HS-27A (cell line): ENCODE data around the gene KIFC1.
"Not testable (repeated sequence)": the region's sequence is repeated elsewhere in the genome, so short reads cannot be mapped to it uniquely, and the experiment has no call there.

ENCODE experiments used
- DNase-seq: peaks from one replicate; pipeline ENCODE4 v3.0.0-alpha.2; 2012; ENCODE audit warnings: low read depth, missing footprints

The KIFC1 gene

DNA sequence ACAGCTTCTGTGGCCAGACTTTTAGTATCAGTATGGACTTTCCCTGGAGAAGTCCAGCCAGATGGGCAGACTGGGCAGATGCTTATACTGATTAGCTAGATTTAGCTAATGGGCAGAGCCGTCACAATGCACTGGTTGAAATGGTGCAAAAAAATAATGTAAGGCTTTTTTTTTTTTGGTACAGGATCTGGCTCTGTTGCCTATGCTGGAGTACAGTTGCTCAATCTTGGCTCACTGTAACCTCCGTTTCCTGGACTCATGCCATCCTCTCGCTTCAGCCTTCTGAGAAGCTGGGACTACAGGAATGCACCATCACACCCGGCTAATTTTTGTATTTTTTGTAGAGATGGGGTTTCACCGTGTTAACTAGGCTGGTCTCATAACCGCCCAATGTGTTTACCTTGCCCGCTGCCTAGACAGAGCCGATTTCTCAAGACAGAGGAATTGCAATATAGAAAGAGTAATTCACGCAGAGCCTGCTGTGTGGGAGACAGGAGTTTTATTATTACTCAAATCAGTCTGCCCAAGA is 16.4 kb upstream of the KIFC1 start:
- peak; percentile 30 for DNase-seq

GRCh38 chr6:33377171-33377570 is 14.5 kb upstream of the KIFC1 start:
- no peak for DNase-seq

- not testable (repeated sequence) for DNase-seq
Observed at GRCh38 chr6:33379184-33379583, 12.4 kb upstream of the KIFC1 start.

DNA sequence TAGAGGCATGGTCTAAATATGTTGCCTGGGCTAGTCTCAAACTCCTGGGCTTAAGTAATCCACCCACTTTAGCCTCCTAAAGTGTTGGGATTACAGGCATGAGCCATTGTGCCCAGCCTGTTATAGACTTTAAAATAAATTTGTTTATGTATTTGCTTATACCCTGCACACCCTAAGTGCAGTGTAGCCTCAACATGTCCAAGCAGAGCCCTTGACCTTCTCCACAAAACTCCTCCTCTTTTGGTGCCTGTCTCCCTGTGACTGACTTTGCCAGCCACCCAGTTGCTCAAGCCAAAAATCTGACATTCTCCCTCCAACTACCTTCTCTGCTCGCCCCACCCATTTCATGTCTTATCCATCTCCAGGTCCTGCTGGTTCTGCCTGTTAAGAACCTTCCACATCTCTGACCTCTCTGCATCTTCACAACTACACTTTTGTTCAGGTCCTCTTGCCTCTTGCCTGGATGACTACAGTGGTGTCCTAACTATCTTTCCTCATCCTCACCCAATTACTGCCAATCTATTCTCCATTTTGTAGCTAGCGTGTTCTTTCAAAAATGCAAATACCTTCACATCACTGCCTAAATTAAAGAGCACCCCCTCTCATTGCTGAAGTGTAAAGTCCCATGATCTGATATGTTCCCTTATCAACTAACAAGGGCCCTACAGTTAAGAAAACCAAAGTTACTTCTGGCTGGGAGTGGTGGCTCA is 11.2 kb upstream of the KIFC1 start:
- DNase-seq: no peak

DNA sequence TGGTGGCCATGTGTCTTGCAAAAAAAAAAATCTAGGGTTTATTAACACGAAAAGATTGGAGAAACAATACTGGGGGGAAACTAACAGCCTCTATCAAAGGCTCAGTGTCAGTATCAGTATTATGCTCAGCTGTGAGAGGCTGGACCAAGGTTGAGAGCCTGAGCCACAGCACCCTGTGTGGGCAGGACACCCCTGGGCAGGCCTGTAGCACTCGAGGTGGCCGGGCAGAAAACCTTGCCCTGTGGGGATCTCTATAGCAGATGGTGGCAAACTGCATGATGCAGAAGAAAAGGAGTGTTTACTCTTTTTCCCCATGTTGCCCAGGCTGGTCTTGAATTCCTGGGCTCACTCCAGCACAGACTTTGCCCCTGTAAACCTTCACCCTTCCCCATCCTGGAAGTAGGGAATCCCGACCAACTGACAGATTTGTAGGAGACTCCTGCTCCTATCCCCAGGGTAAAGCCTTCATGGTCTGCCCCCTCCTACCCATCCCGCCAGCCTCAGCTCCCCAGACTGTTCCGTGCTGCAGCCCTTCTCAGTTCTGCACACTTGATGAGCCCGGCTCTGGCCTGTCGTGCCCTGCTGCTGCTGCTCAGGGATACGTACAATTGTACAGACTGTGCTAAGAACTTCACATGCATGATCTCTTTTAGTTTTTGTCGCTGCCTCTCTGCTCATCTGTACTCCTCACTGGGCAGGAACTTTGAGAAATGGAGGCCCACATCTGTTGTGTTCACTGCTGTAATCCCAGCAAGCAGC is 8.0 kb upstream of the KIFC1 start:
- no peak for DNase-seq

- no peak for DNase-seq
Observed at GRCh38 chr6:33384581-33385020, 7.0 kb upstream of the KIFC1 start.

DNA sequence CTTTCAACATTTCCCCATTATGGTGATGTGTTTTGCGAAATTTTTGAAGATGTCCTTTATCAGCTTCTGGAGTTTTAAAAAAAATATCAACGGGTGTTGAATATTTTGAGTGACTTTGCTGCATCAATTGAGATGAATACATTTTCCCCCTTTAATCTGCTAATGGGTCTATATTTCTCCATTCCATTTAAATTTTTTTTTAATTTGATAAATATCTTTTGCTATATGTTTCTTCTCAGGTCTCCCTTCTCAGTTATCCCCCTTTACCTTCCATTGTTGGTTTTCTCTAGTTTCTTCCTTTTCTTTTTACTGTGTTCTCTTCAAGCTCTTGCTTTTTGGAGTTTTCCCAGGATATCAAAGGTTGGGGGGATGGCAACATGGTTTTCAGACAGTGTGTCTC is 1.4 kb upstream of the KIFC1 start:
- DNase-seq: no peak

GRCh38 chr6:33390767-33391277 is 801 bp upstream of the KIFC1 start:
- no peak for DNase-seq

DNA sequence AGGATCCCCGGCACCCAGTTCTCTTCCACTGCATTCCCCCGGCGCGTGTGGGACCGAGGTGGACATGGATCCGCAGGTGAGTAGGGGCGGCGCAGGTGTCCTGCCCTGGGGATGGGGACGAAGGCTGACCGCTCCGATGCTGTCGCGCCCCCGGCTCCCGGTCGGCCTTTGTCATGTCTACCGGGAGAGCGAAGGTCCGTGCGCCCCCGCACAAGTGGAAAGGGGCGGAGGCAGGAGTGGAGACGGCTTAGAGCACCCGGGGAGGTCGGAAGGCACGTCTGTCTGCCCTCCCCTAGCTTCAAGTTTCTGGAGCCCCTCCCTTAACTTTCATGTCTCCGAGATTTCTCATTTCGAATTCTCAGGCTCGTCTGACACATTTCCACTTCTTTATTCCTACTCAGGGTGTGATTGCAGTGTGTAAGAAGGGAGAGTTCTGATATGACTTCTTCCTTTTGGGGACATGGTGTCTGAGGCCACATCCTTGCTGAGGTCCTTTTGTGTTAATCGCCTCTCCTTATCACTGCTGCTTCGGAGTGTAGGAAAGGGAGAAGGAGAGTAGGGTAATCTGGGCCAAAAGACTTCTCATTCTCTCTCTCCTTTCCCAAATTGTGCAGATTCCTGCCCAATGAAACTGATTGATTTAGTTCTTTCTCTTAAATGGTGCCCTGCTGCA is 435 bp downstream of the KIFC1 start:
- no peak for DNase-seq

- no peak for DNase-seq
Observed at GRCh38 chr6:33392595-33392948, 949 bp downstream of the KIFC1 start.

DNA sequence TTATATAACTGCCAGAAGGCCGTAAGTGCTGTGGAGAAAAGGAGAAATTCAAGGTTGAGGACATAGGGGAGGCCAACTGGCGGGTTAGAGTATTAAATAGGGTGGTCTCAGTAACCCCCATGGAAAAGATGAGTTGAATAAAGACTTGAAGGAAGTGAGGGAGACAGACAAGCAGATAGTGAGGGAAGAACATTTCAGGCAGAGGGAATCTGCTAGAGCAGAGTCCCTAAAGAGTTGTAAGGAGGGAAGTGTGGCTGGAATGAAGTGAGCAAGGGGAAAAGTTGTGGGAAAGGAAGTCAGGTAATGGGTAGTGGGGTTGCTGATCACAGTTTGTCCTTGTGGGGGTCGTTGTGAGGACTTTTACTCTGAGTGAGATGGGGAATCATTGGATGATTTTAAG is 1.4 kb downstream of the KIFC1 start:
- no peak for DNase-seq

DNA sequence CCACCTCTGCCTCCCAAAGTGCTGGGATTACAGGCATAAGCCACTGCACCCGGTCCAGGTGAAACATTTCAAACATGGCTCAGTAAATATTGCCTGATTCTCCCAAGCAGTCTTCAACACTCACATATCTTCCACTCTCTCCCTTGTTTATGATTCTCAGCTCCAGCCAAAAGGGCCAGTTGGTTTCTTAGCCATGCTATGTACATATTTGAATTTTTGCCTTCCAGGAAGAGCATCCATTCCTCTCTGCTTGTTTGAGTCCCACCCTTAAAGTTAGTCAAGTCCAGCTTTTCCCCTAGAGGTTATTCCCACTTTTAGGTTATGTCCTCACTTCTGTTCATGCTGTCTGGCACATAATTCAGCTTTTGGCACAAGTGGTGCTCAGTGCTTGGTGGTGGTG is 5.9 kb downstream of the KIFC1 start:
- no peak for DNase-seq

DNA sequence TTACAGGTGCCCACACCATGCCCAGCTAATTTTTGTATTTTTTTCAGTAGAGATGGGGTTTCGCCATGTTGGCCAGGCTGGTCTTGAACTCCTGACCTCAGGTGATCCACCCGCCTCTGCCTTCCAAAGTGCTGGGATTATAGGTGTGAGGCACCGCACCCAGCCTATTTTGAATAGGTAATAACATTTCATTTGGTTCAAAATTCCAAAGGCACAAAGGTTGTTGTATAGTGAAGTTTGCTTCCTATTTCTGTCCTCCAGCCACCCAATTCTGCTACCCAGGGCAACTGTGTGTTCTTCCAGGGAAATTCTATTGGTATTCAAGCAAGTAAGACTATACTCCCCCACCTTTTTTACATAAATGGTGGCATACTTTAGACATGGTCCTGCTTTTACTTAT is 7.0 kb downstream of the KIFC1 start:
- not testable (repeated sequence) for DNase-seq

DNA sequence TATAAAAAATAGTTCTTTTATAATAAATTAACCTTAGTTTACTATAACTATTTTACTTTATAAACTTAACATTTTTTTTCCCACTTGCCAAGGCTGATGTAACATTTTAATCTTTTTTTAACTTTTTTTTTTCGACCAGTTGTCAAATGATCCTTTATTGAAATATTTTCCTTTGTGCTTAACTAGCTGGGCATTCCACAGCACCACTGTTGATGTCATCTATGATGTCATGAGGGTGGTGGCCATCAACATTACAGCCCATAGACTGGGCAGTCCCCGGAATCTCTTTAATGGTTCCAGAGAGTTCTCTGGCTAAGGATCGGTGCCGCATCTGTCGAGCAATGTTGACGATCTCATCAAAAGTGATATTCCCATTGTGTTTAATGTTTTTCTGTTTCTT is 8.3 kb downstream of the KIFC1 start:
- not testable (repeated sequence) for DNase-seq

GRCh38 chr6:33404884-33405283 is 13.3 kb downstream of the KIFC1 start:
- no peak for DNase-seq

GRCh38 chr6:33405386-33405940 is 13.8 kb downstream of the KIFC1 start:
- DNase-seq: no peak

DNA sequence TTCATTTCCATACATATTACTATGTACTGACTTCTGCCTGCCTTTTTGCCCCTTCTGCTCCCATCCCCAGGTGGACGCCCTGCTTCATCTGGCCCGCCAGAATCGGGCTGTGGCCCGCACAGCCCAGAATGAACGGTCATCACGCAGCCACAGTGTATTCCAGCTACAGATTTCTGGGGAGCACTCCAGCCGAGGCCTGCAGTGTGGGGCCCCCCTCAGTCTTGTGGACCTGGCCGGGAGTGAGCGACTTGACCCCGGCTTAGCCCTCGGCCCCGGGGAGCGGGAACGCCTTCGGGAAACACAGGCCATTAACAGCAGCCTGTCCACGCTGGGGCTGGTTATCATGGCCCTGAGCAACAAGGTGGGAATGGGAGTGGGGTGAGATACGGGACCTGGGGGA is 14.5 kb downstream of the KIFC1 start:
- no peak for DNase-seq

GRCh38 chr6:33407132-33407718 is 15.6 kb downstream of the KIFC1 start:
- DNase-seq: no peak

- DNase-seq: peak; percentile 93
Observed at GRCh38 chr6:33410050-33410710, 18.6 kb downstream of the KIFC1 start.

DNA sequence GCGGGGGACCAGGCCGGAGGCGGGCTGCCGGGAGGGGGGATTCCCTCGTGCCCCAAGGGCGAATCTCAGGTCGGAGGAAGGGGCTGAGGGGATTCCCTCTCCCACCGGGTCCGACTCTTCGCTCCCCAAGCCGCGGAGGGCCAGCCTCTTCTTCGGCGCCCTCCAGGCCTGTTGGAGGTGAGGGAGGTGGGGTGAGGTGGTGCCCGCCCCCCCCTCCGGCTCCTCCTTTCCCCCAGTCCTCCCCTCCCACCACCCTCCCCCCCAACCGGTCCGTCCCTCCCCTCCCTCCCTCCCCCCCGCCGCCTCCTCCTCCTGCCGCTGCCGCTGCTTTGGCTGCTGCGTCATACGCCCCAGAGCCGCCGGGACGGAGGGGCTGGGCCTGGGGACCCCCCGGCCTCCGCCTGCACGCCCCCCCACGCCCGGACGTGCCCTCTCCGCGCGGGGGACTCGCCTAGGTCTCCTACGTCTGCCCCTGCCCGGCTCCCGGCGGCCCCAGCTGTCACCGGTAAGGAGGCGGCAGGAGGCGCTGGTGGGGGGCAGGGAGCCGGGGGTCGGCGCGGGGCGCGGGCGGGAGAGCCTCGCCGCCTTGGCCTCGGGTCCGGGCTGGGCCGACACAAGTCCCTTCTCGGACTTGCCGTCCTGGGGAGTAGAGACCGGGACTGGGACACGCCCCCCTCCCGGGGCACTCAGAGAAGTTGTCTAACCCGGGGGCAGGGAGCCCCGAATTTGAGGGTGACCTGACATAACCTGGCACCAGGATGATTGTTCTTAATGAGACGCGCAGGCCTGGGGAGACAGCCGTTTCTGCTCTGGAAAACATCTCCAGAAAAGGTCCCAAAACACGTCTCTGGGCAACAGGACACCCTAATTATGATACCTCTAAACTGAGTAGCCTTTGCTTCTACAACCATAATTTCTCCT is 19.3 kb downstream of the KIFC1 start, which contains the start of gene PHF1:
Gene PHF1 (plus strand): TSS at position 304 of the 921 bp plus-strand sequence. CDS start 1,250 bp downstream, outside the sequence.
- no peak for DNase-seq
